A673 (cell line): Measurements from ENCODE around the gene RTCA. TPM values are rescaled to one million over a fixed set of nuclear protein-coding genes. Genes with fewer than 3 reads are reported as not detected.

Experiments
- BruUV-seq: library from RNA; stranded (reverse); fragments of 400-500 nt; replicated peaks from 2 replicates; lab custom pipeline; 2021; lab: Mats Ljungman, UMichigan
- CTCF ChIA-PET: fragments of 300-600 bp; sonication (Branson Sonifier 250); formaldehyde crosslinking; loops from one replicate; lab custom pipeline; 2022; ENCODE audit warnings: antibody characterized with exemption; lab: Charles Lee
- POLR2A ChIA-PET: fragments of 300-600 bp; sonication (Branson Sonifier 250); formaldehyde crosslinking; loops from one replicate; lab custom pipeline; 2022; ENCODE audit warnings: antibody characterized with exemption; ENCODE audit not compliant: low non-redundant PET; lab: Charles Lee
- DNase-seq: peaks from one replicate; pipeline ENCODE4 v3.0.0-alpha.2; 2015; ENCODE audit warnings: low spot score
- H3K27ac ChIP-seq: fragments of 200-600 bp; sonication (generic); 2 replicates; pipeline ENCODE4 v1.5.1; 2016; ENCODE audit warnings: mixed run types, low read depth, mild to moderate bottlenecking, mixed read lengths, antibody characterized with exemption, low read length; ENCODE audit not compliant: poor library complexity, severe bottlenecking
- H3K27me3 ChIP-seq: fragments of 200-600 bp; sonication (generic); replicated peaks from 2 replicates; pipeline ENCODE4 v1.6.1; 2017; ENCODE audit warnings: mixed run types, low read depth, mild to moderate bottlenecking, mixed read lengths, antibody characterized with exemption, low read length; ENCODE audit not compliant: insufficient read depth, poor library complexity
- H3K36me3 ChIP-seq: fragments of 200-600 bp; sonication (generic); 2 replicates; pipeline ENCODE4 v1.6.1; 2016; ENCODE audit warnings: mixed run types, mild to moderate bottlenecking, mixed read lengths, antibody characterized with exemption, low read length; ENCODE audit not compliant: insufficient read depth, poor library complexity, severe bottlenecking
- H3K4me1 ChIP-seq: fragments of 200-600 bp; sonication (generic); 2 replicates; pipeline ENCODE4 v1.6.1; 2017; ENCODE audit warnings: mixed run types, mild to moderate bottlenecking, mixed read lengths, antibody characterized with exemption, low read length; ENCODE audit not compliant: insufficient read depth, poor library complexity, severe bottlenecking
- H3K4me3 ChIP-seq: fragments of 200-600 bp; sonication (generic); 2 replicates; pipeline ENCODE4 v1.5.1; 2016; ENCODE audit warnings: low read depth, mixed run types, mild to moderate bottlenecking, mixed read lengths, low read length; ENCODE audit not compliant: poor library complexity, severe bottlenecking
- H3K9me3 ChIP-seq: fragments of 200-600 bp; sonication (generic); 2 replicates; pipeline ENCODE4 v1.6.1; 2016; ENCODE audit warnings: mixed run types, low read depth, mild to moderate bottlenecking, mixed read lengths, antibody characterized with exemption, low read length; ENCODE audit not compliant: poor library complexity, severe bottlenecking
- EZH2 ChIP-seq: fragments of 200-600 bp; sonication (generic); IDR thresholded peaks from 2 replicates; pipeline ENCODE4 v1.6.1; 2017; ENCODE audit warnings: borderline replicate concordance, low read depth, mild to moderate bottlenecking, mixed read lengths, antibody characterized with exemption, low read length; ENCODE audit not compliant: poor library complexity, severe bottlenecking
- intact Hi-C: fragments of 100-400 bp; cut with micrococcal nuclease; formaldehyde crosslinking; loops from one replicate; pipeline ENCODE4 v1.10.0; 2022; ENCODE audit not compliant: unreplicated experiment
- total RNA-seq: library from RNA; stranded (reverse); gene quantifications from 2 replicates; pipeline ENCODE4 v1.2.3, GENCODE V29; 2021
- TF ChIP-seq, protein P1 (sequence below): fragments of 300-800, 200-600 bp; sonication (generic); conservative IDR thresholded peaks from 2 replicates; pipeline ENCODE4 v1.5.1; 2017; ENCODE audit warnings: low read depth, mild to moderate bottlenecking, antibody characterized with exemption, low read length, moderate library complexity, mixed read lengths

The RTCA gene
- total RNA-seq, 1 experiment from 2014 or later: 57.7 TPM

DNA sequence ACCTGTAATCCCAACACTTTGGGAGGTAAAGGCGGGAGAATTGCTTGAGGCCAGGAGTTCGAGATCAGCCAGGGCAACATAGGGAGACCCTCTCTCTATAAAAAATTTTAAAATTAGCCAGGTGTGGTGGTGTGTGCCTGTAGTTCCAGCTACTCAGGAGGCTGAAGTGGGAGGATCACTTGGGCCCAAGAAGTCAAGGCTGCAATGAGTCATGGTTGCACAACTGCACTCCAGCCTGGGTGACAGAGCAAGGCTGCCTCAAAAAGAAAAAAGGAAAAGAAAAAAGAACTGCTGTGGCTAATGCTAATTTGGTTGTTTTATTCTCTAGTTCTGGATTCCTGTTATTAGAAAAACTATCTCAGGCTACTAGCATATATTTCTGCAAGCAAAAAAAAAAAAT lies 46.1 kb upstream of the RTCA start:
- H3K36me3 ChIP-seq: peaks cover 29% of the 10 kb centered on the region
- TF ChIP-seq EZH2: no peak
- TF ChIP-seq, protein P1, sequence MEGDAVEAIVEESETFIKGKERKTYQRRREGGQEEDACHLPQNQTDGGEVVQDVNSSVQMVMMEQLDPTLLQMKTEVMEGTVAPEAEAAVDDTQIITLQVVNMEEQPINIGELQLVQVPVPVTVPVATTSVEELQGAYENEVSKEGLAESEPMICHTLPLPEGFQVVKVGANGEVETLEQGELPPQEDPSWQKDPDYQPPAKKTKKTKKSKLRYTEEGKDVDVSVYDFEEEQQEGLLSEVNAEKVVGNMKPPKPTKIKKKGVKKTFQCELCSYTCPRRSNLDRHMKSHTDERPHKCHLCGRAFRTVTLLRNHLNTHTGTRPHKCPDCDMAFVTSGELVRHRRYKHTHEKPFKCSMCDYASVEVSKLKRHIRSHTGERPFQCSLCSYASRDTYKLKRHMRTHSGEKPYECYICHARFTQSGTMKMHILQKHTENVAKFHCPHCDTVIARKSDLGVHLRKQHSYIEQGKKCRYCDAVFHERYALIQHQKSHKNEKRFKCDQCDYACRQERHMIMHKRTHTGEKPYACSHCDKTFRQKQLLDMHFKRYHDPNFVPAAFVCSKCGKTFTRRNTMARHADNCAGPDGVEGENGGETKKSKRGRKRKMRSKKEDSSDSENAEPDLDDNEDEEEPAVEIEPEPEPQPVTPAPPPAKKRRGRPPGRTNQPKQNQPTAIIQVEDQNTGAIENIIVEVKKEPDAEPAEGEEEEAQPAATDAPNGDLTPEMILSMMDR: no peak
- no TSS peak for BruUV-seq
- H3K27ac ChIP-seq: no peak overlapping the region
- ChIA-PET POLR2A (no interaction called here), CTCF (no interaction called here)
- no peaks in the 10 kb centered on the region for H3K9me3 ChIP-seq
- H3K27me3 ChIP-seq: no peaks in the 10 kb centered on the region
- intact Hi-C loops: no loop called here
- H3K4me3 ChIP-seq: no peak overlapping the region
- no peaks in the 10 kb centered on the region for H3K4me1 ChIP-seq
- peak; percentile 4 for DNase-seq

DNA sequence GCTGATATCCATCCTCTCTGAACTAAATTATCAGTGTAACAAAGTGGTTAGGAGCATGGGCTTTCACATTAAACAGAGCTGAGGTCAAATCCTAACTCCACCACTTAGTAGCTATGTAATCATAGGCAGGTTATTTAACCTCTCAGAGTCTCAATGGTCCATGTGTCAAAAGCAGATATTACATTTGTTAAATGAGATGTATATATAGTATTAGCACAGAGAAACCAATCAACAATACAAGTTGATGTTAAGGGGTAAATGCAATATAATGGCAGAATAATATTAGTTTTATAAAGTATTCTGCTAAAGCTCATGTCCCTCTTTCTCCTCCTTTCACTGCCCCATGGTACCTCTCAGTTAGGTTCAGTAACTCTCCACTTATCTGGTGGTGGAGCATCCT lies 43.6 kb upstream of the RTCA start:
- CTCF ChIA-PET: no interaction called here
- intact Hi-C loops: no loop called here
- BruUV-seq: no TSS peak

DNA sequence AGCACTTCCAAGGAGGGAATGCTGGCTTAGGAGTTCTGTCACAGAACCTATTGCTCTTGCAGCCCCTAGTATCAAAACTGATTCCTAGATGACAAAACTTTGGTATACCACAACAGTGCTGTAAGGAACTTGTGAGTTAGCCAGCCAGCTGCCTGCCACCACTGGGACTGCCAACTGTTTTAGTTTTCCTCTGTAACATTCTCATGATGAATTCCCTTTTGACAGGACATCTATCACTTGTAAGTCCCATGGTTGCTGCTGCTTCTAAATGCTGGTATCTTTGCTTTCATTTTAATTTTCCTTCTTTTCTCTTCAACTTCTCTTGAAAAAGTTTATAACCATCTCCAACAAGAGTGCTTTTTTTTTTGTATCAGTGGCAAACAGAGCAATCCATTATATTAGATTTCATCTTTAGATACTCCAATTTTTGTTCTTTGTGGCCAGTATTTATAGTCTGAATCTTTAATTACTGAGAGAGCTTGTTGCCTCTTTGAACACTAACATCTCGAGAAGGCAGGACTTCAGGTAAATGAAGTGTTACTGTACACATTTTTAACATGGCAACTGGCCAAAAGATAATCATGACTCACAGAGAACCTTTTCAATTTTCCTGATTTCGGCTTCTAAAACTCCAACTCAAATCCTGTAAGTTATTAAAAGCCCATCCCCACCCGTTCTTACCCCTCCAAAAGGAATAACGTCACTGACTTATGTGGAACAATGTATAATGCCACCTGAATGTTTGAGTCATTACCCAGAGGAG lies 36.2 kb upstream of the RTCA start:
- no peak for TF ChIP-seq EZH2
- TF ChIP-seq, protein P1: no peak
- H3K4me1 ChIP-seq: no peaks in the 10 kb centered on the region
- no peaks in the 10 kb centered on the region for H3K9me3 ChIP-seq
- H3K27ac ChIP-seq: no peak overlapping the region
- POLR2A ChIA-PET: no interaction called here
- no peaks in the 10 kb centered on the region for H3K27me3 ChIP-seq
- peaks cover 37% of the 10 kb centered on the region for H3K36me3 ChIP-seq
- intact Hi-C loops: no loop called here
- no peak overlapping the region for H3K4me3 ChIP-seq
- BruUV-seq: no TSS peak
- CTCF ChIA-PET: no interaction called here
- DNase-seq: no peak

More for the DNA sequence above, 43.6 kb upstream of the RTCA start:
- TF ChIP-seq, protein P1: no peak
- no peak for TF ChIP-seq EZH2
- Histone ChIP-seq H3K27me3 (no peaks in the 10 kb centered on the region), H3K4me3 (no peak overlapping the region), H3K9me3 (no peaks in the 10 kb centered on the region), H3K36me3 (peaks cover 14% of the 10 kb centered on the region), H3K27ac (no peak overlapping the region), H3K4me1 (no peaks in the 10 kb centered on the region)
- POLR2A ChIA-PET: interaction anchor here (0.7 kb wide), 1 partner anchor 40 kb away, joined by 3 read pairs; no protein-coding TSS in a partner anchor
- DNase-seq: no peak
